ENCODE data around the gene PUM2.

DNA sequence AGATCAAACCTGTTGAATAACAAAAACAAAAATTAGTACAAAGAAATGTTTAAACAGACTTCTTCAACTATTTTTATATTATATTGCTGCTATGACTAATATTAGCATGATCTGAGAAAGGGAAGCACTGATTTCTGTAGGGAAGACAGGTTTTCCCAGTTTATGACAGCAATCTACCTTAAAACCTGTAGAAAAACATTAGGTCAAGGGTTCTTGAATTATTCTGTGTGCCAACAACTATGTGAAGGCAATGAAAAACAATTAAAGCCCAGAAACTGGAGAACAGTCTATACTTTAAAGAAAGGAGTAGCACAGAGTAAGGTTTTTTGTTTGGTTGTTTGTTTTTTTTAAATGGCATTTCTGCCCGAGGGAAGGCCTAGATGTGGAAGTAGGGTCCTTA, 23.3 kb downstream of the PUM2 start:
- TF ChIP-seq POLR2AphosphoS5 (IDR thresholded peaks at IDR 0.05; ENCODE audit: borderline replicate concordance, low read depth, low read length): no peak
- no peak for TF ChIP-seq EZH2 (IDR thresholded peaks at IDR 0.05)
